ENCODE measurements around the gene BTNL8.

DNA sequence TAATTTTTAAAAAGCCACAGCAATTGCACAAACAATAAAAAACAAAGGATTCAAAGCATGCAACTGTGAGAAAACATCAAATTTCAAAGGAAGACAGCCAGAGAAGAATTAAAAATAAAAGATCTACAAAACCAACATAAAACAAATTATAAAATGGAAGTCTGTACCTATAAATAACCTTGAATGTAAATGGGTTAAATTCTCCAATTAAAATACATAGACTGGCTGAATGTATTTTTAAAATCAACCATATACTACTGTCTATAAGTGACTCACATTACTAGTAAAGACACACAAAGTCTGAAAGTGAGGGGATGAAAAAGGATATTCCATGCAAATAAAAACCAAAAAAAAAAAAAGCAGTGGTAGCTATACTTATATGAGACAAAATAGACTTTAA lies 33.7 kb downstream of the BTNL8 start:
- TF ChIP-seq MAX (IDR thresholded peaks at IDR 0.05), result no peak
- TF ChIP-seq EP300 (IDR thresholded peaks at IDR 0.05; ENCODE audit: borderline replicate concordance), result no peak
- no peak for TF ChIP-seq TCF12 (IDR thresholded peaks at IDR 0.05; ENCODE audit: low read depth)

Measured in Ishikawa (cell line).